Kidney capillary endothelial cell (primary cell): ENCODE measurements around the gene MTUS2.
"Not testable (repeated sequence)": the region's sequence is repeated elsewhere in the genome, so short reads cannot be mapped to it uniquely, and the experiment has no call there.

Experiments
- DNase-seq: peaks from one replicate; pipeline ENCODE4 v3.0.0-alpha.2; 2018; ENCODE audit warnings: low spot score

The MTUS2 gene

GRCh38 chr13:28958441-28958840 lies 138.3 kb downstream of the MTUS2 start:
- DNase-seq = no peak

GRCh38 chr13:28964052-28964451 lies 143.9 kb downstream of the MTUS2 start:
- no peak for DNase-seq

- DNase-seq = no peak
Observed at GRCh38 chr13:28964803-28965202, 144.7 kb downstream of the MTUS2 start.

GRCh38 chr13:28967029-28967915 lies 147.1 kb downstream of the MTUS2 start:
- no peak for DNase-seq

GRCh38 chr13:28976195-28976594 lies 156.1 kb downstream of the MTUS2 start:
- DNase-seq = no peak

- DNase-seq = no peak
Observed at GRCh38 chr13:28976636-28977035, 156.5 kb downstream of the MTUS2 start.

GRCh38 chr13:28978574-28978973 lies 158.4 kb downstream of the MTUS2 start:
- no peak for DNase-seq

- DNase-seq = no peak
Observed at GRCh38 chr13:28981530-28981929, 161.4 kb downstream of the MTUS2 start.

GRCh38 chr13:28983641-28984040 lies 163.5 kb downstream of the MTUS2 start:
- DNase-seq = no peak

GRCh38 chr13:28984326-28984725 lies 164.2 kb downstream of the MTUS2 start:
- DNase-seq = no peak

GRCh38 chr13:28984825-28985224 lies 164.7 kb downstream of the MTUS2 start:
- DNase-seq = no peak

- not testable (repeated sequence) for DNase-seq
Observed at GRCh38 chr13:28990378-28990777, 170.2 kb downstream of the MTUS2 start.

GRCh38 chr13:28991764-28992163 lies 171.6 kb downstream of the MTUS2 start:
- no peak for DNase-seq

GRCh38 chr13:29000826-29001225 lies 180.7 kb downstream of the MTUS2 start:
- no peak for DNase-seq

- no peak for DNase-seq
Observed at GRCh38 chr13:29005035-29005762, 185.1 kb downstream of the MTUS2 start.

GRCh38 chr13:29005763-29006120 lies 185.6 kb downstream of the MTUS2 start:
- DNase-seq = no peak

- DNase-seq = no peak
Observed at GRCh38 chr13:29006359-29006850, 186.3 kb downstream of the MTUS2 start.

- DNase-seq = no peak
Observed at GRCh38 chr13:29008296-29008695, 188.2 kb downstream of the MTUS2 start.

GRCh38 chr13:29020314-29020713 lies 200.2 kb downstream of the MTUS2 start:
- DNase-seq = no peak

GRCh38 chr13:29021311-29021710 lies 201.2 kb downstream of the MTUS2 start:
- no peak for DNase-seq

- DNase-seq = no peak
Observed at GRCh38 chr13:29021717-29022116, 201.6 kb downstream of the MTUS2 start.

- no peak for DNase-seq
Observed at GRCh38 chr13:29022410-29022809, 202.3 kb downstream of the MTUS2 start.

- no peak for DNase-seq
Observed at GRCh38 chr13:29022968-29023367, 202.8 kb downstream of the MTUS2 start.
